Adipocyte (in vitro differentiated cells): ENCODE results near the gene COL6A2.
"Not testable (repeated sequence)": the region's sequence is repeated elsewhere in the genome, so short reads cannot be mapped to it uniquely, and the experiment has no call there.

Source experiments
- DNase-seq: peaks from one replicate; pipeline ENCODE4 v3.0.0-alpha.2; 2015; ENCODE audit warnings: low read depth
- H3K27me3 ChIP-seq: replicated peaks from 2 replicates; pipeline ENCODE4 v1.7.0; 2013; ENCODE audit warnings: mild to moderate bottlenecking, low read length, moderate library complexity; ENCODE audit not compliant: control insufficient read depth, insufficient read depth
- H3K36me3 ChIP-seq: 2 replicates; pipeline ENCODE4 v1.7.0; 2013; ENCODE audit warnings: low read length, mild to moderate bottlenecking, moderate library complexity; ENCODE audit not compliant: control insufficient read depth, insufficient read depth, severe bottlenecking
- H3K4me1 ChIP-seq: 2 replicates; pipeline ENCODE4 v1.7.0; 2013; ENCODE audit warnings: mild to moderate bottlenecking, low read length, moderate library complexity; ENCODE audit not compliant: control insufficient read depth, insufficient read depth
- H3K4me3 ChIP-seq: 2 replicates; pipeline ENCODE4 v1.7.0; 2013; ENCODE audit warnings: mild to moderate bottlenecking, low read length, moderate library complexity
- H3K9ac ChIP-seq: 2 replicates; pipeline ENCODE4 v1.7.0; 2013; ENCODE audit warnings: mild to moderate bottlenecking, low read length, moderate library complexity
- H3K9me3 ChIP-seq: 2 replicates; pipeline ENCODE4 v1.7.0; 2013; ENCODE audit warnings: mild to moderate bottlenecking, low read length, moderate library complexity; ENCODE audit not compliant: control insufficient read depth

The COL6A2 gene

DNA sequence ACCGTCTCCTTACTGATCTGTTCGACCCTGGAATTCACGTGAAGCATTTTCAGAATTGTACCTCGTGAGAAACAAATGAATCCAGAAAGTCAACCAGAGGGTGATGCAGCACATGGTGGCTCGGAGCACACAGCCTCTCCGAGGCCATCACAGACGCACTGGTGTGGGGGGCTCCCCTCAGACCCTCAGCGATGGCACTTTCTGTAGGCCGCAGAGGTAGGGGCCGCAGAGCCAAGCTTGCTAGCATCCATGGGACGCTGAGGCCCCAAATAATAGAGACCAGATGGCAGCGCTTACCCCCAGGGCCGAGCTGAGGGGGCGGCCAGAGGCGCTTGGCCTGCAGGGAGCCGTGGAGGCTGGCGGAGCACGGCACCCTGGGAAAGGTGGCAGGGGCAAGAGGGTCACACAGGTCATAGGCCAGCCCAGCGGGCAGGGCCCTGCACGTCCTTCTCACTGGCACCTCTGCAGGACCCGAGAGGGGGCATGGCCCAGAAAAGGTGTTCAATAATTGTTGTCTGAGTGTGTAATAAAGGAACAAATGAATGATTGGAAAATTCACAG is 28.1 kb upstream of the COL6A2 start:
- no peak for DNase-seq
- peaks cover 41% of the 10 kb centered on the region for H3K4me1 ChIP-seq
- H3K4me3 ChIP-seq, result no peak overlapping the region
- no peak overlapping the region for H3K9ac ChIP-seq
- H3K9me3 ChIP-seq, result no peaks in the 10 kb centered on the region
- H3K36me3 ChIP-seq, result no peaks in the 10 kb centered on the region
- no peaks in the 10 kb centered on the region for H3K27me3 ChIP-seq

DNA sequence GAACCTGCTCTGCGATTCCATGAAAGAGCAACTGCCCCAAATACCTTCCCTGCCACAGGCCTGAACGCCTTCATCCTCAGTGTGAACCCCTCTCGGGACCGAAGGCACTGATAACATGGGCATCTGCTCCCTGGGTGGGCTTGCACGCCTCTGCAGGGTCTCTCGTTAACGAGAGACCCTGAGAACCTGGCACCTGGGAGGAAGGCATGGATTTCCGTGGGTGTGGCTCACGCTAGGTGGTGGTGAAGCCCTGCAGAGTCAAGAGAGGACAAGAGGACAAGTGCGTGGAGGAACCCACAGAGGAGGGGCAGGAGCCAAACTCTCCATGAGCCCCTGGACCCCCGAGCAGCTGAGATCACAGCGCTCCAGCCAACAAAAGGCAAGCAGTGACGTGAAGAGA is 26.8 kb upstream of the COL6A2 start:
- no peak for DNase-seq
- Histone ChIP-seq H3K9me3 (no peaks in the 10 kb centered on the region), H3K36me3 (no peaks in the 10 kb centered on the region), H3K4me1 (peaks cover 28% of the 10 kb centered on the region), H3K4me3 (no peak overlapping the region), H3K9ac (no peak overlapping the region), H3K27me3 (no peaks in the 10 kb centered on the region)

DNA sequence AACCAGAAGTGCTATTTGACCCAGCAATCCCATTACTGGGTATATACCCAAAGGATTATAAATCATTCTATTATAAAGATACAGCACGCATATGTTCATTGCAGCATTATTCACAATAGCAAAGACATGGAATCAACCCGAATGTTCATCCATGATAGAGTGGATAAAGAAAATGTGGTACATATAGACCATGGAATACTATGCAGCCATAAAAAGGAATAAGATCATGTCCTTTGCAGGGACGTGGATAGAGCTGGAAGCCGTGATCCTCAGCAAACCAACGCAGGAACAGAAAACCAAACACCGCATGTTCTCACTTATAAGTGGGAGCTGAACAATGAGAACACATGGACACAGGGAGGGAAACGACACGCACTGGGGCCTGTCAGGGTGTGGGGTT is 21.2 kb upstream of the COL6A2 start:
- not testable (repeated sequence) for H3K9me3 ChIP-seq, H3K27me3 ChIP-seq, DNase-seq, H3K4me3 ChIP-seq, H3K9ac ChIP-seq, H3K36me3 ChIP-seq
- peaks cover 37% of the 10 kb centered on the region for H3K4me1 ChIP-seq

DNA sequence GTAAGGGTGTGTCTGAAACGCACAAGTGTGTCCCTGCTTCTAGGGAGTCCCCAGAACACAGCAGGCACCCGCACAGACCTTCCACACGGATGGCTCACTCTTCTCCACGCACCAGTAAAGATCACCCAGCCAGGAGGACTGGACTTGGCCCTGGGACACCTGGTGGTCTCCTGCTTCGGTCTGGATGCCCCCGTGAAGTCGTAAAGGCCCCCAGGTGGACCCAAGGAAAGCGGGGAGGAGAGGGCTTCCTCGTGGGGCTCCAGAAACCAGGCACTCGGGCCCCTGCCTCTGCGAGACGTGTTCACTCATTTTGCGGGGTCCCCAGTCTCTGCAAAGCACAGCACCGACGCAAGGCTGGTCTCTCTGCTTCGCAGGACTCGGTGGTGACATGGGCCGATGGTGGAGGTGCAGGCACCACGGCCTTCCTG is 20.2 kb upstream of the COL6A2 start:
- H3K9ac ChIP-seq, result peak overlapping the region; percentile 79
- no peak for DNase-seq
- H3K36me3 ChIP-seq, result no peaks in the 10 kb centered on the region

DNA sequence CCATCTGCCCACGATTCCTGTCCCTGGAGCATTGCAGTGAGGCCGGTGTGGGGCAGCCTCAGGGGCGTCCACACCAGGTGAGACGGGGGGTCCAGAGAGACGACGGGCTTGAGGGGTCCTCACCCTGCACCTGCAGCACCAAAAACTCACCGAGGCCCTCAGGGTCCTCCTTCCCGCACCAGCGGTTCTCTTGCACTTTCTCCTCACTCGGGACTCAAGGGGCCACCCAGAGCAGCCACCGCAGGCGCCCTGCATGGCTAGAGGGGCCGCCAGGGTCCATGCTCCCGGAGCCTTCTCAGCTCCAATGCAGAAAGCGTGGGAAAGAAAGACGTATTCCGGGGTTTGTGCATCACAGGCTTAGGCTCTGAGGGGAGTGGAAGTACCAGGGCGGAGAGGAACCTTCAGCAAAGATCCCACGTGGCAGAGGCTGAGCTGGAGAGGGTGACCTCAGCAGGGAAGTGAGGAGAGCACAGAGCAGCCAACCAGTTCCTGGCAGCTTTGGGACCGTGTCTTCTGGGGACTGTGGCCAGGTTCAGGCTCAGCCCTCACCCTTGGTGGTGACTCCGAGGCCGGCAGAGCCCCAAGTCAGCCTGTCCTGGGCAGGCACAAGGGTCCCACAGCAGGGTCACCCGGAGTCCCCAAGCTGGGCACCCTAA is 19.5 kb upstream of the COL6A2 start:
- no peak for DNase-seq
- Histone ChIP-seq H3K4me1 (peaks cover 33% of the 10 kb centered on the region), H3K36me3 (no peaks in the 10 kb centered on the region)

More for the DNA sequence above, 20.2 kb upstream of the COL6A2 start:
- Histone ChIP-seq H3K4me1 (peaks cover 29% of the 10 kb centered on the region), H3K27me3 (no peaks in the 10 kb centered on the region), H3K4me3 (no peak overlapping the region), H3K9me3 (no peaks in the 10 kb centered on the region)

DNA sequence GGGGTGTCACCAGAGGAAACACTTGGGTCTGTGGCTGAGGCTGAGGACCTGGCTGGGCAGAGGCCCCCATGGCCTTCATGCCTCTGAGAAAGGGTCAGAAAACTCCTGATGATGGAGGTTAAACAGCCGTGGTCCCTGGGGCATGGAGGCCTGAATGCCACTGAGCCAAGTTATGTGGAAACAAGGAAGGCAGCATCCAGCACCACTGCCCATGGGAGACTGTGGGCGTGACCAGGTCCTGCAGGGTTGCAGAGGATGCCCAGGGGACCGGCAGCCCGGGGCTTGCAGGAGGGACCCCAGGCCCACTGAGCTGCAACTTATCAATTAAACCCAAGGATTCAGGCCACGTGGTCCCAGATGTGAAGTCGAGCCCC is 18.9 kb upstream of the COL6A2 start:
- Histone ChIP-seq H3K4me3 (peak overlapping the region; percentile 10), H3K27me3 (no peaks in the 10 kb centered on the region), H3K36me3 (no peaks in the 10 kb centered on the region), H3K9me3 (no peaks in the 10 kb centered on the region), H3K4me1 (peaks cover 38% of the 10 kb centered on the region), H3K9ac (peak overlapping the region; percentile 79)
- DNase-seq, result peak; percentile 27

More for the DNA sequence above, 19.5 kb upstream of the COL6A2 start:
- Histone ChIP-seq H3K9ac (peak overlapping the region; percentile 79), H3K4me3 (peak overlapping the region; percentile 10), H3K9me3 (no peaks in the 10 kb centered on the region), H3K27me3 (no peaks in the 10 kb centered on the region)

DNA sequence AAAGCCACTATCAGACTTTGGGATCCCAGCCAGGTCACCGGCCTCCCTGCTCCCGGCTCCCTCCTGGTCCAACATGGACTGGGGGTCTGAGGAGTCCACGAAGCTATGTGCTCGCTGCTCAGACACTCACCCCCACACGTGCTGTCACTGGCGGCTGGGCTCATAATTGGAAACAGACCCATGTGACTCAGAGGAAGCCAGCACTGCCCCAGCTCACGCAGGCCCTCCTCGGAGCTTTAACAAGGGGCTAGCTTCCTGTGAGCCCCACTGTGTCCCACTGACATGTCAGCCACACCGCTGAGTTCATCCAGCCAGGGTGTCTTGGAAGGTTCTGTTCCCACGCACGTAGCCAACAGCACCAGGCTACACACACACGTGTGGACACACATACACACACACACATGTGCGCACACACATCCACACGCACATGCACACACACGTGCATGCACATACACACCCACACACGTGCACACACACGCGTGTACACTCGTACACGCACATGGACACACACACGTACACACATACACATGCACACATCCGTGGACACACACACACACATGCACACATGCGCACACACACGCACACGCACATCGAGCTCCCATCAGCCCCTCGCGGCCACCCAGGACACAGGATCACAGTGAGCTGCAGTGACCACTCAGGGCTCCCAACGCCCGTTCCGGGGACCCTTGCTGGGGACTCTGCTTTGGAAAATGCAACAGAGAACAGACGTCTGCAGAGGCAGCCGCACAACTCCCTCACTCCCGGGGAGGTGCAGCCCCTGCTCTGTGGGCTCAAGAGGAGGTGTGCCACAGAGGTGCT is 18.4 kb upstream of the COL6A2 start:
- Histone ChIP-seq H3K4me3 (no peak overlapping the region), H3K27me3 (no peaks in the 10 kb centered on the region), H3K4me1 (peaks cover 38% of the 10 kb centered on the region), H3K9me3 (no peaks in the 10 kb centered on the region), H3K9ac (peak overlapping the region; percentile 79), H3K36me3 (no peaks in the 10 kb centered on the region)
- DNase-seq, result peak; percentile 91

DNA sequence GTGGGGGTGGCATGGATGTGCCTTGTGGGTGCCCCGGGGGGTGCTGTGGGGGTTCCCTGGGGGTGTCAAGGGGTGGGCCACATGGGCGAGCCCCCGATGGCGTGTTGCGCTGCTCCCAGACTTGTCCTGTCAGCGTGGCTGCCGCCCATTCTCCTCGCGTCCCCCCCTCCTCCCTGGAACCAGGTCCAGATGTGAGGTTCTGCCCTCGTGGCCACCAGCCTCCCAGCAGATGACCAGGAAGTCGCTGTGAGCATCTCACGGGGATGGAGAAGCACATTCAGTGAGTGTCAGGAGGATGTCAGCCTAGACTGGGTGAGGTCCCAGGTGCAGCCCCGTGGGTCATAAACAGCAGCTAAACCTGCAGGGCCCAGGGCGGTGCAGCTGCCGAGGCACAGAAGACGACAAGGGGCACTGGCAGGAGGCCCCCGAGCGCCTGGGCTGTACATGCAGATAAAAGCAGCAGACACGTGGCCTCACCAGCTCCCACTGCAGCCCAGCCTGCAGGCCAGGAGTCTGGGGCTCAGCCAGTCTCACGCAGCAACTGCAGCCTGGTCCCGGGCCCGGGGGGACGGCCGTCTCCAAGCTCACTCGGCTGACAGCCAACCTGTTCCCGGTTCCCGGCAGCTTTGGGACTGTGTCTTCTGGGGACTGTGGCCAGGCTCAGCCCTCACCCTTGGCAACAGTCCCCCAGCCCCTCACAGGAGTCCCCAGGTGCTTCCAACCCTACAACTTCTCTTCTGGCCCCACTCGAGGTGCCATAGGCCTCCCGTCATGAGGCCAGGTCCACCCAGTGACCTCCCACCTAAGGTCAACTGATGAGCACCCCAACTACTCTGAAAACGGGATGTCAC is 17.5 kb upstream of the COL6A2 start:
- DNase-seq, result no peak
- no peaks in the 10 kb centered on the region for H3K27me3 ChIP-seq
- peak overlapping the region; percentile 79 for H3K9ac ChIP-seq
- no peaks in the 10 kb centered on the region for H3K36me3 ChIP-seq
- H3K4me3 ChIP-seq, result no peak overlapping the region
- H3K4me1 ChIP-seq, result peaks cover 38% of the 10 kb centered on the region
- no peaks in the 10 kb centered on the region for H3K9me3 ChIP-seq

DNA sequence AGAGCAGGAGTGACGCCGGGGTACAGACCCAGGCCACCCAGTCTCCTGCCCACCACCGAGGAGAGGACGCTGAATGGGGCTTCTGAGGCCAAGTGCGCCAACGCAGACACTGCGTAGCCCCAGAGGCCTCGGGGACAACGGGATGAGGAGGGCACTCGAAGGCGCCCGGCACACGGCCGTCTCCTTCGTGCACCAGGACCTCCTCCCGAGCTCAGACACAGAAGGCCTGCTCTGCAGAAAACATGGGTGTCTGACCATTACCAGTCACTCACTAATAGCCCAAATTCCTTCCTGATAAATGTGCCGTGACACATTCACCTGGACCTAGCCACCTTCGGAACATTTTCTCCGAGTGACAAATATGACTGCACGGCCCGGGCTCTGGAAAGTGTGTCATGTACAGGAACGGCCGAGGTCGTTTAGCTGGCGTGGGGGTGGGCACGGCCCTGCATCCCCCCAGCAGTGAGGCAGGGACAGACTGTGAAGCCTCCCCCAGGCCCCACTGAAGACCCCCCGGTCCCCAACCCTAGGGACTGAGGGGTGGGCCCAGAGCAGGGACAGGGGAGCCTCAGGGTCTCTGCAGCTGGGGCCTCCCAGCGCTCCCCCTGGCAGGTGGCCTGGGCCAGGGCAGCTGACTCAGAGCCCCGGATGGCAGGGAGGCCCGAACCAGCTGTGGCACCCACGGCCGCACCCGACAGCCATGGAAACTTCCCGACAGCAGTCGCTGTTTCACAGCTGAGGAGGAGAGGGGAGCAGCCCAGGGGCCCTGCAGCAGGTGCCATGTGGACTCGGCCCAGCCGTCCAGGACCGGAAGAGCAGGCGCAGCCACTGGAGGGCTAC is 16.7 kb upstream of the COL6A2 start:
- Histone ChIP-seq H3K9ac (peak overlapping the region; percentile 13), H3K27me3 (no peaks in the 10 kb centered on the region), H3K4me3 (no peak overlapping the region), H3K4me1 (peaks cover 38% of the 10 kb centered on the region), H3K36me3 (no peaks in the 10 kb centered on the region), H3K9me3 (no peaks in the 10 kb centered on the region)
- DNase-seq, result no peak

DNA sequence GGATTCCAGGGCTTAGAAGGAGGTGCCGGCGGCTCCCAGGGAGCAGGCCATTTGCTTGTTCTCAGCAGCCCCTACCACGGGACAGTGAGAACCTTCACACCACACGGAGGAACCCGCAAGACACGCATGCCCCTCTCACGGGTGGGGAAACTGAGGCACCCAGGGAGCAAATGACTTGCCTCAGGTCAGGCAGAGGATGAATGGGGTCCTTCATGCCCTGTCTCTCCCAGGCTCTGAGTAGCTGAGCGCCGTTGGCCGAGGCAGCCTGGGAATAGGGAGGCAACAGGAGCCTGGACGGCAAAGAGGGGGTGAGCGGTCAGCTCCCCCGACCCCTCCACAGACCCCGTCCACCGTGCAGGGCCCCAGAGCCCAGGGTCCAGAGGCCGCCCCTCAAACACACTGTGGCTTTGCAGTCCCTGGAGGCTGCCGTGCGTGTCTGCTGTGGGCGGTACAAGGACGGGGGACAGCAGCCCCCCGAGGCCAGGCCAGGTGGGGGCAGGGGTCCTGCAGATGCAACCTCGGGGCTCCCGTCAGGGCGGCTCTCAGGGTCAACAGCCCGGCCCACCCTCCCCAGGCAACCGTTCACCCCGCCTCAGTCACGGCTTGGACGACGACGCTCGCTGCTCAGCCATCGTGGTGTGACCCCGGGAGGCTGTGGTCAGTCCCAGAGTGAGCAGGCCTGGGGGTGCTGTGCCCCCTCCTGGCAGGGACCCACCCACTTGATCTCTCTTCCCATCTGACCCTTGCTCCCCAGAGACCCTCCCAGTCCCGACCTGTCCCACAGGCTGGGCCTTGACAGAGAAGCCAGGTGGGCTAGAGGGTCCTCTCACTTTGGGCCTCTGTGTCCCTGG is 15.8 kb upstream of the COL6A2 start:
- Histone ChIP-seq H3K9ac (no peak overlapping the region), H3K9me3 (no peaks in the 10 kb centered on the region), H3K4me1 (peaks cover 38% of the 10 kb centered on the region), H3K36me3 (no peaks in the 10 kb centered on the region), H3K27me3 (no peaks in the 10 kb centered on the region), H3K4me3 (no peak overlapping the region)
- DNase-seq, result no peak
